Measurements from ENCODE around the gene SNX8.

Gene SNX8

DNA sequence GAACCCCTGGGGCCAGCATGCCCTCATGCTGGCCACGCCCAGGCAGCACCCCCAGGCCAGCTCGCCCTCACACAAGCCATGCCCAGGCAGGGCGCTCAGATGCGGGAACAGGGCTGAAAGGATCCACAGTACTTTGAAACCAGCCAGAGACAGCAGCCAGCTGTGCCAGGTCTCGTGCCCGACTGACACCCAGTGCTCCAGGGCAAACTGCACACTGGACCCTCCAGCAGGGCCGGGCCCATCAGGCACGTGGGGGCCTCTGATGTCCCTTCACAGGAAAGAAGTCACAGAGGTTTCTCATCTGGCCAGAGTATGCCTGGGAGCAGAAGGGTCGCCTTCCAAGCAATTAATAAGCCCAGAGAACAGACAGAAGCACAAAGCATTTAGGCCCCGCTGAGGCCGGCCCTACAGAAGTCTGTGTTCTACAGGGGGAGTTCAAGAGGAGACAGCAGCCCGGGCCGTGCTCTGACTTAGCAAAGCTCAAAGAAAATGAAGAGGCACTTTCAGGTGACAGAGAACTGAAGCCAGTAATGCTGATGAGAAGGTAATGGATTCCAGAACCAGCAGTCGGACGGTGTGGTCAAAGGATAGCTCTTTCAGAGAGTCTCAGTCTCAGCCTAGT lies 102.9 kb downstream of the SNX8 start:
- DNase-seq (ENCODE audit: low read depth, low spot score), result no peak
- TF ChIP-seq CTCF (IDR thresholded peaks at IDR 0.05; ENCODE audit: low read depth, low read length), result no peak
- H3K4me3 ChIP-seq (ENCODE audit: low read depth, low read length), result no peak overlapping the region
- in situ Hi-C loops (cut with HindIII; ENCODE audit: low sequenced_read_pairs), result no loop called here

DNA sequence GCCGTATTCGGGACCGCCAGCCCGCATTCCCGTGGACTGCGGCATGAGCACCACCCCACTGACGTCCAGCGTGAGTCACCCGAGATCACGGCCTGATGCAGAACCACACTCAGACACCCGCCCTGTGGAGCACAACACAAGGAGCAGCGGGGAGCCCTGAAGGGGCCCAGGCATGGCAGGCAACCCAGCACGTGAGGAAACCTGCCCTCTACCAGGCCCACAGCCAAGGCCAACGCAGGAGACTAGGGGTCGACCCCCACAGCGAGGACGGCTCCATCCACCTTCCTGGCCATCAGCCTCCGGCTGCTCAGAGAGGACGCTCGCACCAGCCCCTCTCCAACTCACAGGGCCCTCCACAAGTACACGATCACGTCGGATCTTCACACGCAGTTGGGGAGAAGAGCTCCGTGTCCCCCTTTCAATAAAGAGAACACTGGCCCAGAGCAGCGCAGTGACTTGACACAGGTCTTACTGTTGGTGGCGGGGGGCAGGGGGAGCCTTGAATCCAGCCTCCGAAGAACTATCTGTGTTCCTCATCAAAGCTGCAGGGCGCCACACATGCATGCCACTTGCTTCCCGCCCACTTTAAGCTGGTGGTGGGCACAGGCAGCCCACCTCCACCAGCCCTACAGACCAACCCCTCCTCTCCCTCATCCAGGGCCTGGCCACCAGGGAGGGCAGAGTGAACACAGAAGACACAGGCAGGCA lies 103.5 kb downstream of the SNX8 start:
- no peak for TF ChIP-seq CTCF (IDR thresholded peaks at IDR 0.05; ENCODE audit: low read depth, low read length)
- in situ Hi-C loops (cut with HindIII; ENCODE audit: low sequenced_read_pairs), result no loop called here
- no peak overlapping the region for H3K4me3 ChIP-seq (ENCODE audit: low read depth, low read length)
- DNase-seq (ENCODE audit: low read depth, low spot score), result no peak

DNA sequence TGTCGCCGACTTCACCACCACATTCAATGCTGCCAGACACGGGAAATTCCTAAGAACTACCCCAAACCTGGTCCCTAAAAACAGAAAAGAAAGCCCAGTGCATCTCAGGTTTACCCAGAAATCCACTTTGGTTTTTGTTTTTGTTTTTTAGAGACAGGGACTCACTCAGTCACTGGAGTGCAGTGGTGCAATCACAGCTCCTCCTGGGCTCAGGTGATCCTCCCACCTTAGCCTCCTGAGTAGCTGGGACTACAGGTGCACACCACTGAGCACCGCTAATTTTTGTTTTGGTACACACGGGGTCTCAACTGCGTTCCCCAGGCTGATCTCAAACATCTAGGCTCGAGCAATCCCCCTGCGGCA lies 104.3 kb downstream of the SNX8 start:
- no peak for TF ChIP-seq CTCF (IDR thresholded peaks at IDR 0.05; ENCODE audit: low read depth, low read length)
- DNase-seq (ENCODE audit: low read depth, low spot score), result no peak
- in situ Hi-C loops (cut with HindIII; ENCODE audit: low sequenced_read_pairs), result no loop called here
- no peak overlapping the region for H3K4me3 ChIP-seq (ENCODE audit: low read depth, low read length)

GRCh38 chr7:2209146-2209960 lies 104.9 kb downstream of the SNX8 start:
- peak; percentile 89 for TF ChIP-seq CTCF (IDR thresholded peaks at IDR 0.05; ENCODE audit: low read depth, low read length)
- in situ Hi-C loops (cut with HindIII; ENCODE audit: low sequenced_read_pairs), result no loop called here
- peak; percentile 62 for DNase-seq (ENCODE audit: low read depth, low spot score)
- no peak overlapping the region for H3K4me3 ChIP-seq (ENCODE audit: low read depth, low read length)

DNA sequence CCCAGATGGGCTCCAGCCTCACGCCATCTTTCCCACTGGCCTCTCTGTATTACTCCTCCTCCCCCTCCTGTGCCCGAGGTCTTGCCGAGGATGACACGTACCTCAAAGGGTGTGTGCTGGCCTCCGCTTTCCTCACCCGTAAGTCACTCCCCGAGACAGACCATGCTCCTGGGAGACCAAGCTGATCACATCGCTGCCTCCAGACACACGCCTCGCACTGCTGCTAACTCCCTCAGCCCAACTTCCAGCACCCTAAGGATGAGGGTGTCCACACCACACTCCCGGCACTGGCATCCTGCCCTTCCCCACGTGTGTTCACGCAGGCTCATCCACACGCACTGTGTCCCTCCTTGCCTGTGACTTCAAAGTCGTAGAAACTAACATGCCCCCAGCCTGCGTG lies 105.5 kb downstream of the SNX8 start:
- no peak for DNase-seq (ENCODE audit: low read depth, low spot score)
- TF ChIP-seq CTCF (IDR thresholded peaks at IDR 0.05; ENCODE audit: low read depth, low read length), result no peak
- in situ Hi-C loops (cut with HindIII; ENCODE audit: low sequenced_read_pairs), result no loop called here
- H3K4me3 ChIP-seq (ENCODE audit: low read depth, low read length), result no peak overlapping the region

- DNase-seq (ENCODE audit: low read depth, low spot score), result no peak
- in situ Hi-C loops (cut with HindIII; ENCODE audit: low sequenced_read_pairs), result no loop called here
These were observed 109.0 kb downstream of the SNX8 start for GRCh38 chr7:2205036-2205780.

More at GRCh38 chr7:2205036-2205780, 109.0 kb downstream of the SNX8 start:
- H3K4me3 ChIP-seq (ENCODE audit: low read depth, low read length), result no peak overlapping the region
- TF ChIP-seq CTCF (IDR thresholded peaks at IDR 0.05; ENCODE audit: low read depth, low read length), result no peak

Measured in astrocyte of the spinal cord (primary cell).